ENCODE results near the gene CRNKL1.

- no peak for TF ChIP-seq CTCF (IDR thresholded peaks at IDR 0.05; ENCODE audit: insufficient read depth, low read length, poor library complexity, severe bottlenecking)
- no peak for TF ChIP-seq EZH2phosphoT487 (conservative IDR thresholded peaks at IDR 0.05; ENCODE audit: low read length)
These were observed 65.8 kb downstream of the CRNKL1 start for GRCh38 chr20:19986419-19986818.
